OCI-LY7 (cell line): Measurements from ENCODE around the gene ZNF22. TPM values are rescaled to one million over a fixed set of nuclear protein-coding genes. Genes with fewer than 3 reads are reported as not detected.

Source experiments
- BruUV-seq: library from RNA; stranded (reverse); fragments of 400-500 nt; replicated peaks from 2 replicates; lab custom pipeline; 2021; lab: Mats Ljungman, UMichigan
- CTCF ChIA-PET: fragments of 300-600 bp; sonication (Branson Sonifier 250); formaldehyde crosslinking; loops from one replicate; lab custom pipeline; 2022; ENCODE audit warnings: antibody characterized with exemption; ENCODE audit not compliant: unreplicated experiment; lab: Charles Lee
- POLR2A ChIA-PET: fragments of 300-600 bp; sonication (Branson Sonifier 250); formaldehyde crosslinking; loops from one replicate; lab custom pipeline; 2022; ENCODE audit warnings: antibody characterized with exemption; lab: Charles Lee
- DNase-seq: peaks from one replicate; pipeline ENCODE4 v3.0.0-alpha.2; 2015; ENCODE audit warnings: low spot score
- H2AFZ ChIP-seq: fragments of 200-600 bp; sonication (generic), shearing (Covaris generic); 2 replicates; pipeline ENCODE4 v1.6.1; 2014; ENCODE audit warnings: mild to moderate bottlenecking, antibody characterized with exemption, low read length, moderate library complexity
- H3K27ac ChIP-seq: fragments of 200-600 bp; sonication (generic); 2 replicates; pipeline ENCODE4 v1.5.1; 2014; ENCODE audit warnings: mixed run types, low read depth, mild to moderate bottlenecking, moderate library complexity, low read length, inconsistent platforms; ENCODE audit not compliant: poor library complexity, severe bottlenecking
- H3K36me3 ChIP-seq: fragments of 200-600 bp; sonication (generic); 2 replicates; pipeline ENCODE4 v1.6.1; 2014; ENCODE audit warnings: mild to moderate bottlenecking, antibody characterized with exemption, low read length, moderate library complexity, mixed read lengths; ENCODE audit not compliant: insufficient read depth
- H3K4me1 ChIP-seq: fragments of 200-600 bp; sonication (generic); 2 replicates; pipeline ENCODE4 v1.5.1; 2014; ENCODE audit warnings: mild to moderate bottlenecking, low read length; ENCODE audit not compliant: insufficient read depth, poor library complexity, severe bottlenecking
- H3K4me2 ChIP-seq: fragments of 200-600 bp; sonication (generic); 2 replicates; pipeline ENCODE4 v1.6.1; 2014; ENCODE audit warnings: mild to moderate bottlenecking, low read length
- H3K4me3 ChIP-seq: fragments of 200-600 bp; sonication (generic); 2 replicates; pipeline ENCODE4 v1.5.1; 2014; ENCODE audit warnings: mild to moderate bottlenecking, low read depth, low read length; ENCODE audit not compliant: poor library complexity, severe bottlenecking
- H3K79me2 ChIP-seq: fragments of 200-600 bp; sonication (generic); 2 replicates; pipeline ENCODE4 v1.6.1; 2016; ENCODE audit warnings: low read depth, mild to moderate bottlenecking, low read length, moderate library complexity, mixed read lengths; ENCODE audit not compliant: insufficient read depth
- H3K9me2 ChIP-seq: fragments of 200-600 bp; sonication (generic); 2 replicates; pipeline ENCODE4 v1.6.1; 2016; ENCODE audit warnings: mild to moderate bottlenecking, low read length, mixed read lengths; ENCODE audit not compliant: insufficient read depth
- H3K9me3 ChIP-seq: fragments of 200-600 bp; sonication (generic); 2 replicates; pipeline ENCODE4 v1.6.1; 2014; ENCODE audit warnings: mild to moderate bottlenecking, mixed run types, low read length, mixed read lengths
- H4K20me1 ChIP-seq: fragments of 200-600 bp; sonication (generic); 2 replicates; pipeline ENCODE4 v1.6.1; 2014; ENCODE audit warnings: mild to moderate bottlenecking, antibody characterized with exemption, low read length, moderate library complexity, mixed read lengths; ENCODE audit not compliant: insufficient read depth
- EZH2phosphoT487 ChIP-seq: fragments of 200-600 bp; sonication (generic); IDR thresholded peaks from 2 replicates; pipeline ENCODE4 v1.6.1; 2018; ENCODE audit warnings: low read depth, borderline replicate concordance, mild to moderate bottlenecking, mixed run types, antibody characterized with exemption, low read length, moderate library complexity, mixed read lengths
- intact Hi-C: fragments of 100-400 bp; cut with micrococcal nuclease; formaldehyde crosslinking; loops from one replicate; pipeline ENCODE4 v1.10.0; 2022; ENCODE audit not compliant: unreplicated experiment
- total RNA-seq, 2 experiments: library from RNA; depleted of rRNA in 1 of 2; stranded (reverse); fragments of >200 nt in 1 of 2; shearing (Covaris generic) in 1 of 2; gene quantifications; 2 replicates each; pipeline ENCODE4 v1.2.3, GENCODE V29; 2014 to 2022
- TF ChIP-seq, protein P1 (sequence below): fragments of 200-600 bp; sonication (generic); conservative IDR thresholded peaks from 2 replicates; pipeline ENCODE4 v1.5.1; 2014; ENCODE audit warnings: mild to moderate bottlenecking, antibody characterized with exemption, low read length, moderate library complexity, mixed read lengths

The ZNF22 gene
- total RNA-seq, 2 experiments from 2014 or later: 33.3 to 46.6 TPM

DNA sequence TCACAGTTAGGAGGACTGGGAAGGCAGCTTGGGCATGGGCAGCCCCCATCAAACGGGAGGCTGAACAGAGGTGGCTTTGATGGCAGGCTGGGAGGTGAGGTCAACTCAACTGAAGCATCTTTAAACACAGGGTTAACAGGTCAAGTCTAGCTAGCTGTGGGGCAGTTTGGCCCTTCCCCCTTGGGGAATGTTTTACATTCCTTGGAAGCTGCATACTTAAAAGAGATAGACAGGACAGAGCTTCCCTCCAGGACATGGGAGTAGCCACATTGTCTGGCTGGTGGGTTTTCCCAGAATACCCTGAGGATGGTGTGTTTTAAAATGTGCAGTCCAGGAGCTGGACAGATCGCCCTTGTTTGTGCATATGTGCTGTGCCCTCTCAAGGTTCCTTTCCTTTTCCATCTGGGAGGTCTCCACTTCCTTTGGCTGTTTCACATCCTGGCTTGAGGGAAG lies 47.9 kb upstream of the ZNF22 start:
- no peaks in the 10 kb centered on the region for H3K9me3 ChIP-seq

DNA sequence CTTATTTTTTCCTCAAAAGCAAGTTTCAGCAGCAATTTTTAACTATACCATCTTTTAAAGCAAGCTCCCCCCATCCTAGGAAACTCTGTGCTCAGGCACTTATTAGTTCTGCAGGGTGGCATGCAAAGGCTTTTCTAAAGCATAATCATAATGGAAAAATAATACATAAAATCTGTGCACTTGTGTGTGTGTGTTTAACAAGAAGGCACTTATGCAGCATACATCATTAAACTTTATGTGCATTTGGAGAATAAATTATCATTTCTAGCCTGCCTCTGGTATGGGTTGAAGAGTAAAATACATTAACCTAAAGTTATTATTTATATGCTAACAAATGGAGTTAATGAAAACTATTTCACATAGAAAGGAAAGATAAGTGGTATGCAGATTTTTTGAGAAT lies 46.7 kb upstream of the ZNF22 start:
- TF ChIP-seq, protein P1, sequence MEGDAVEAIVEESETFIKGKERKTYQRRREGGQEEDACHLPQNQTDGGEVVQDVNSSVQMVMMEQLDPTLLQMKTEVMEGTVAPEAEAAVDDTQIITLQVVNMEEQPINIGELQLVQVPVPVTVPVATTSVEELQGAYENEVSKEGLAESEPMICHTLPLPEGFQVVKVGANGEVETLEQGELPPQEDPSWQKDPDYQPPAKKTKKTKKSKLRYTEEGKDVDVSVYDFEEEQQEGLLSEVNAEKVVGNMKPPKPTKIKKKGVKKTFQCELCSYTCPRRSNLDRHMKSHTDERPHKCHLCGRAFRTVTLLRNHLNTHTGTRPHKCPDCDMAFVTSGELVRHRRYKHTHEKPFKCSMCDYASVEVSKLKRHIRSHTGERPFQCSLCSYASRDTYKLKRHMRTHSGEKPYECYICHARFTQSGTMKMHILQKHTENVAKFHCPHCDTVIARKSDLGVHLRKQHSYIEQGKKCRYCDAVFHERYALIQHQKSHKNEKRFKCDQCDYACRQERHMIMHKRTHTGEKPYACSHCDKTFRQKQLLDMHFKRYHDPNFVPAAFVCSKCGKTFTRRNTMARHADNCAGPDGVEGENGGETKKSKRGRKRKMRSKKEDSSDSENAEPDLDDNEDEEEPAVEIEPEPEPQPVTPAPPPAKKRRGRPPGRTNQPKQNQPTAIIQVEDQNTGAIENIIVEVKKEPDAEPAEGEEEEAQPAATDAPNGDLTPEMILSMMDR: no peak
- TF ChIP-seq EZH2phosphoT487: no peak
- H3K9me2 ChIP-seq: no peaks in the 10 kb centered on the region
- H3K79me2 ChIP-seq: no peaks in the 10 kb centered on the region
- intact Hi-C loops: no loop called here
- no TSS peak for BruUV-seq
- CTCF ChIA-PET: no interaction called here
- H4K20me1 ChIP-seq: no peaks in the 10 kb centered on the region
- H3K36me3 ChIP-seq: no peaks in the 10 kb centered on the region
- no peak overlapping the region for H3K27ac ChIP-seq
- peaks cover 8% of the 10 kb centered on the region for H3K4me1 ChIP-seq
- no peaks in the 10 kb centered on the region for H3K9me3 ChIP-seq
- POLR2A ChIA-PET: interaction anchor here (0.6 to 0.8 kb wide), 2 partner anchors 9 to 77 kb away, joined by 3 read pairs; no protein-coding TSS in a partner anchor
- H3K4me2 ChIP-seq: no peak overlapping the region
- H3K4me3 ChIP-seq: no peak overlapping the region
- no peak overlapping the region for H2AFZ ChIP-seq
- DNase-seq: no peak

More for the DNA sequence above, 47.9 kb upstream of the ZNF22 start:
- intact Hi-C loops: no loop called here
- H3K4me3 ChIP-seq: no peak overlapping the region
- POLR2A ChIA-PET: interaction anchor here (0.8 kb wide), 2 partner anchors 10 to 11 kb away, joined by 3 read pairs; no protein-coding TSS in a partner anchor
- H4K20me1 ChIP-seq: no peaks in the 10 kb centered on the region
- H3K79me2 ChIP-seq: no peaks in the 10 kb centered on the region
- CTCF ChIA-PET: no interaction called here
- TF ChIP-seq, protein P1: no peak
- TF ChIP-seq EZH2phosphoT487: no peak
- H2AFZ ChIP-seq: no peak overlapping the region
- DNase-seq: no peak
- H3K4me2 ChIP-seq: no peak overlapping the region
- H3K36me3 ChIP-seq: no peaks in the 10 kb centered on the region
- H3K9me2 ChIP-seq: no peaks in the 10 kb centered on the region
- peaks cover 12% of the 10 kb centered on the region for H3K4me1 ChIP-seq
- no peak overlapping the region for H3K27ac ChIP-seq
- BruUV-seq: no TSS peak

DNA sequence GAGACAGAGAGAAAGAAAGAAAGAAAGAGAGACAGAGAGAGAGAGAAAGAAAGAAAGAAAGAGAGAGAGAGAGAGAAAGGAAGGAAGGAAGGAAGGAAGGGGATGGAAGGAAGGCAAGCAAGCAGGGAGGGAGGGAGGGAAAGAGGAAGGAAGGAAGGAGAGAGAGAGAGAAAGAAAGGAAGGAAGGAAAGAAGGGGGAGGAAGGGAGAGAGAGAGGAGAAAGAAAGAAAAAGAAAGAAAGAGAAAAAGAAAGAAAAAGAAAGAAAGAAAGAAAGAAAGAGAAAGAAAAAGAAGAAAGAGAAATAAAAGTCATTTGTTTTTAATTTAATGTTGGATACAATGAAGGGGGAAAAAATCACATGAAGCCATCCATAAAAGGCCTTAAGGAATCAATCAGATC lies 45.8 kb upstream of the ZNF22 start:
- BruUV-seq: no TSS peak

More for the DNA sequence above, 45.8 kb upstream of the ZNF22 start:
- no peaks in the 10 kb centered on the region for H3K79me2 ChIP-seq
- H3K9me2 ChIP-seq: no peaks in the 10 kb centered on the region
- H3K36me3 ChIP-seq: no peaks in the 10 kb centered on the region
- H3K4me2 ChIP-seq: no peak overlapping the region
- H3K9me3 ChIP-seq: no peaks in the 10 kb centered on the region
- no peak overlapping the region for H2AFZ ChIP-seq
- H3K4me1 ChIP-seq: peaks cover 11% of the 10 kb centered on the region
- H3K4me3 ChIP-seq: no peak overlapping the region
- ChIA-PET POLR2A (no interaction called here), CTCF (no interaction called here)
- intact Hi-C loops: no loop called here
- TF ChIP-seq EZH2phosphoT487: no peak
- TF ChIP-seq, protein P1: no peak
- H4K20me1 ChIP-seq: no peaks in the 10 kb centered on the region
- no peak overlapping the region for H3K27ac ChIP-seq
- no peak for DNase-seq
